Measurements from ENCODE around the gene GRM8.

Gene GRM8

GRCh38 chr7:127258111-127258510, 5.4 kb upstream of the GRM8 start:
- no peak overlapping the region for H3K27ac ChIP-seq
- no peak for TF ChIP-seq ZFX (IDR thresholded peaks at IDR 0.05)
- TF ChIP-seq, protein P1, sequence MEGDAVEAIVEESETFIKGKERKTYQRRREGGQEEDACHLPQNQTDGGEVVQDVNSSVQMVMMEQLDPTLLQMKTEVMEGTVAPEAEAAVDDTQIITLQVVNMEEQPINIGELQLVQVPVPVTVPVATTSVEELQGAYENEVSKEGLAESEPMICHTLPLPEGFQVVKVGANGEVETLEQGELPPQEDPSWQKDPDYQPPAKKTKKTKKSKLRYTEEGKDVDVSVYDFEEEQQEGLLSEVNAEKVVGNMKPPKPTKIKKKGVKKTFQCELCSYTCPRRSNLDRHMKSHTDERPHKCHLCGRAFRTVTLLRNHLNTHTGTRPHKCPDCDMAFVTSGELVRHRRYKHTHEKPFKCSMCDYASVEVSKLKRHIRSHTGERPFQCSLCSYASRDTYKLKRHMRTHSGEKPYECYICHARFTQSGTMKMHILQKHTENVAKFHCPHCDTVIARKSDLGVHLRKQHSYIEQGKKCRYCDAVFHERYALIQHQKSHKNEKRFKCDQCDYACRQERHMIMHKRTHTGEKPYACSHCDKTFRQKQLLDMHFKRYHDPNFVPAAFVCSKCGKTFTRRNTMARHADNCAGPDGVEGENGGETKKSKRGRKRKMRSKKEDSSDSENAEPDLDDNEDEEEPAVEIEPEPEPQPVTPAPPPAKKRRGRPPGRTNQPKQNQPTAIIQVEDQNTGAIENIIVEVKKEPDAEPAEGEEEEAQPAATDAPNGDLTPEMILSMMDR (conservative IDR thresholded peaks at IDR 0.05) = peak; percentile 5; the same call in 1 of the 2 replicates

- no peak overlapping the region for H3K27ac ChIP-seq
- TF ChIP-seq, protein P1 (conservative IDR thresholded peaks at IDR 0.05) = no peak
- no peak for TF ChIP-seq ZFX (IDR thresholded peaks at IDR 0.05)
These were observed 4.3 kb upstream of the GRM8 start for GRCh38 chr7:127257086-127257485.

DNA sequence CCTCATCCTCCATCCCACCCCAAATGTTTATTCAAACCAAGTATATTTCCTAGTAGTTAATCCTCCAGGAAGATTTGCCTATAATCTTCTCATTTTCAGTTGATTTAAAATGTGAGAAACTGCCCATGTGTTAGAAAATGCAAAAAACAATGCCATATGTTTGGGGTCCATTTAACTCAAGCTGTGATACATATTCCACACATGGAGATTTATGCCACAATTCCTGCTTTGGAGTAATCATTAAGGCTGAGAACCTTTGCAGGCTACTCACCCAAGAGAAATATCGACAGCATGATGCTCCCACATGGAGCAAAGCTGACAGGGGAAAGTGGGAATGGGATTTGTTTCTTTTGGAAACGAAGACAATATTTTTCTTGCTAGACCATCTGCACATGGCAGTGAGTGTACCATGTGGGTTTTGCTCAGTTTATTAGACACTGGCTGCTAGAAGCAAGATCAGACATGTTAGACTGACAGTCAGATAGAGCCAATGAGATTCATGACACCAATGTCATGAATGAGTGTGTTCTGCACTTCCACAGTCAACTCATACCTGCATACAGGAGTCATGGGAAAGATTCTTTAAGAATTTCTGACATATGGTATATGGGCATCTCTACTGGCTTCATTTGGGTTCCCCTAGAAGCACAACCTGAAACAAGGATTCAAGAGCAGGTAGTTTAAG, 3.4 kb upstream of the GRM8 start:
- TF ChIP-seq, protein P1 (conservative IDR thresholded peaks at IDR 0.05) = no peak
- TF ChIP-seq ZFX (IDR thresholded peaks at IDR 0.05) = no peak

GRCh38 chr7:127254163-127254684, 1.5 kb upstream of the GRM8 start:
- no peak overlapping the region for H3K27ac ChIP-seq
- TF ChIP-seq, protein P1 (conservative IDR thresholded peaks at IDR 0.05) = peak; percentile 48
- TF ChIP-seq ZFX (IDR thresholded peaks at IDR 0.05) = no peak

More for the DNA sequence above, 3.4 kb upstream of the GRM8 start:
- no peak overlapping the region for H3K27ac ChIP-seq

DNA sequence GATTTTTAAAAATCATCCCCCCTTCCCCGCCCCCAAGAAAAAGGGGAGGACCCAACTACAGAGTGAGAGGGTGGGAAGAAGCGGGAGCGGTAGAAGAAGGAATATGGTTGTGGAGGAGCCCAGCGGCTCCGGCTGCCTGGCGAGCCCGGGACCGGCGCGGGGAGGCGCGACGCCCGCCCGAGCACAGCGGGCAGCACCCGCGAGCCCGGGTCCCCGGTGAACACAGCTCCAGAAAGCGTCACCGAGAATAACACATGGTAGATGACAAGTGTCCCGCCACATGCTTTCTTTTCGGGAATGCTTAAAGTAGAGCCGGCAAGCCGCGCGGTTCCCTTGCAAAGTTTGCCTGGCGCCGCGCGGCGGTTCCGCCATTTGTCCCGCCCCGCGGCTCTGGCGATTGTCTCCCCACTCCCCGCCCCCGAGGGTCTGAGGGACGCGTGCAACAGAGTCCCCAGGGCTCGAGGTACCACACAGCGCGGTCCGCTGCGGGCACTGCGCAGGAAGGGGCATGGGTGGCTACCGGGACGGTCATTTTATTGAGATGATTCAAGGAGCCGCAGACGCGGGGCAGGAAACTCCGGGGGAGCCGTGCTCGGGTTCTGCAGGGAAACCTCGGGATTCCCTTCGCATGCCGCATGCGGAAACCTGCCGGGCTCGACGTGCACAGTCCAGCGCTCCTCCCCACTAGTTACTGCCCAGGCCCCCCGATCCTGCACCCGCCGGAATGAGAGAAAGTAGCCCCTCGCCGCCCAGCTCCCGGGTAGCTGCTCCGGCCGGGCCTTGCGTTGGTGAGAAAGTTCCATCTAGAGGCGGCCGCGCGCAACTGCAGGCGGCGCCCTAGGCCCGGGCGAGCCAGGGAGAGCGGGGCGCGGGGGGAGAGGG, 781 bp upstream of the GRM8 start:
- TF ChIP-seq, protein P1 (conservative IDR thresholded peaks at IDR 0.05) = peak; percentile 99
- no peak for TF ChIP-seq ZFX (IDR thresholded peaks at IDR 0.05)
- H3K27ac ChIP-seq = no peak overlapping the region

- no peak overlapping the region for H3K27ac ChIP-seq
- TF ChIP-seq, protein P1 (conservative IDR thresholded peaks at IDR 0.05) = no peak
- no peak for TF ChIP-seq ZFX (IDR thresholded peaks at IDR 0.05)
These were observed 396 bp downstream of the GRM8 start for GRCh38 chr7:127252377-127252713.
